ENCODE measurements around the gene IFNG-AS1.

The IFNG-AS1 gene

DNA sequence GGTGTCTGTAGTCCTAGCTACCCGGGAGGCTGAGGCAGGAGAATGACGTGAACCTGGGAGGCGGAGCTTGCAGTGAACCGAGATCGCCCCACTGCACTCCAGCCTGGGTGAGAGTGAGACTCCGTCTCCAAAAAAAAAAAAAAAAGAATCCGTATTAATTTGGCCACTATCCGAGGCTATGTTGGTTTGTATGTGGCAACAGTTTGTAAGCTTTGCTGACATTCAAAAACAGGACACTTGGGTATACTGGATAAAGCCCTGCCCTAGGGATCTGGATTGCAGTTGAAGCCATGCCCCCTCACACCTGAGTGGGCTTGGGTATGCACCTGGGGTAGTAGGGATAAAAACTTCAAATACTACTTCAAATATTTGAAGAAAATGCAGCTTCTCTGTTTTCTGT lies 14.5 kb downstream of the IFNG-AS1 start:
- Histone ChIP-seq H4K20me1 (no peaks in the 10 kb centered on the region), H3K4me3 (no peak overlapping the region), H3K9ac (no peak overlapping the region), H3K4me2 (no peak overlapping the region), H3K27me3 (no peaks in the 10 kb centered on the region), H3K27ac (no peak overlapping the region), H3K4me1 (peaks cover 0 to 16% (median 2%) of the 10 kb centered on the region in 10 experiments; a peak in 6 of 20 replicates), H3K9me3 (replicated peaks in 1 of 11) (peaks cover 8 to 27% (median 10%) of the 10 kb centered on the region in 11 experiments; a peak in 17 of 22 replicates), H3K36me3 (no peaks in the 10 kb centered on the region)
- no peak for TF ChIP-seq Cebpa-rat (IDR thresholded peaks at IDR 0.05)

DNA sequence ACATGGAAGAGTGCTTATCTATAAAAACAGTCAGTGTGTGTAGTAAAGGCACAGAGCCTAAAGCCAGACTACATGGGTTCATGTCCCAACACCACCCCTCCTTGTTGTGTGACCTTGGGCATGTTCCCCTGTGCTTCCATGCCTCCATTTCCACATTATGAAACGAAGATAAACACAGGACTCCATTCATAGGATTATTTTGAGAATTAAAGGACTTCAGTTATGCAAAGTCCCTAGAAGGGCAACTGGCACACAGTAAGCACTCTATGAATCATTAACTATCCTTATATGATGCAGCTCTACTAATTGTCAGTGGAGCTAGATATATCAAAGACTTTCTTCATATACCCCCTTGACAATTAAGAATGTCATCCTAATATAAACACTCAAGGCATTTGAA lies 17.8 kb downstream of the IFNG-AS1 start:
- Histone ChIP-seq H3K9me3 (replicated peaks in 1 of 11) (peaks cover 8 to 27% (median 10%) of the 10 kb centered on the region in 11 experiments; a peak in 17 of 22 replicates), H3K27me3 (no peaks in the 10 kb centered on the region), H3K36me3 (no peaks in the 10 kb centered on the region), H3K9ac (no peak overlapping the region), H3K27ac (no peak overlapping the region), H4K20me1 (no peaks in the 10 kb centered on the region), H3K4me3 (no peak overlapping the region), H3K4me2 (no peak overlapping the region), H3K4me1 (peaks cover 19 to 43% (median 33%) of the 10 kb centered on the region in 10 experiments)
- no peak for TF ChIP-seq Cebpa-rat (IDR thresholded peaks at IDR 0.05)

DNA sequence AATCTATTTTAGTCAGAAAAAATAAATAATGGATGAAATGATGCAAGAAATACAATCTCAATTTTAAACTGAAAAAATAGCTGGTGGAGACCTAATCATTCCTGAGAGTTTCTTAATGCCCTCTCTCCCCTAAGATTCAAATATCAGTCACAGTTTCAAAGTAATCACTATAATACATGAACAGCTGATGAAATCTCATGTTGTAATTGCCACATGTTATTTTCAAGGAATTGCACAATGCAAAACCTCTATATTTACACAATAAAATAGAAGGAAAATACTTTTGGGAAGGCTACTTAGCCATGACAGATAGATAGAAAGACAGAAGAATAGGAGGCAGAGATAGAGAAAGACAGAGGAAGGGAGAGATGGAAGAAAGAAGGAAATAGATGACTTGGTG lies 18.2 kb downstream of the IFNG-AS1 start:
- Histone ChIP-seq H3K36me3 (no peaks in the 10 kb centered on the region), H3K9ac (no peak overlapping the region), H3K4me2 (no peak overlapping the region), H3K9me3 (replicated peaks in 1 of 11) (peaks cover 8 to 27% (median 10%) of the 10 kb centered on the region in 11 experiments; a peak in 17 of 22 replicates), H4K20me1 (no peaks in the 10 kb centered on the region), H3K4me1 (peaks cover 23 to 47% (median 37%) of the 10 kb centered on the region in 10 experiments), H3K27ac (no peak overlapping the region), H3K27me3 (no peaks in the 10 kb centered on the region), H3K4me3 (no peak overlapping the region)
- TF ChIP-seq Cebpa-rat (IDR thresholded peaks at IDR 0.05), result no peak

DNA sequence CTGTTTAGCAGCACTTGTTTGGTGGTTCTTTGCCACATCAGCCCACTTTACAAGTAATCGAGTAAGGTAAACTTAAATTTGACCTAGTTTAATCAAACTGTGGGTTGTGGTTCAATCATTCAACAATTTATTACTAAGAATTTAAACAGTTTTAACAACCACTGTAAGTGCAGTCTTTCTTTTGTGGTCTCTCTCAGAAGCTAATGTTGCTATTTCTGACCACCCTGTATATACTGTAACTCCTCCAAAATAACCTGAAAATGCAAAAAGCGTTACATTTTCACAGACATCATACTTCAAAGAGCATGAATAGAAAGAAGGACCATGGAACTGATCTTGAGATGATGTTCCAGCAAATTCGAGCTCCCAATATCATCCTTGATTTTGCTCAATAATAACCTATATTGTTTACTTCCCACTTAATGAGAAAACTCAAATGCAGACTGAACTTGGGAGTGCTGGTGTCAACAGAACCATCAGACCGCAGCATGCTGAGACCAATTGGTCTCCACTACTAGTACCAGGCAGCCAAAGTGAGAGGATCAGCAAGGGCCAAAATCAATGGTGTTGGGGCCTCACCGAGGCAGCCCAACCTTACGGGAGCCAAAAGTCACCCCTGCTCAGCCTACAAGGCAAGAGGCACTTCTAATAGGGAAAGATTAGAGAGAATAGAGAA lies 22.1 kb downstream of the IFNG-AS1 start:
- Histone ChIP-seq H3K9me3 (replicated peaks in 1 of 11) (peaks cover 0 to 29% (median 14%) of the 10 kb centered on the region in 11 experiments; a peak in 16 of 22 replicates), H3K4me1 (peaks cover 36 to 69% (median 55%) of the 10 kb centered on the region in 10 experiments), H3K27me3 (no peaks in the 10 kb centered on the region), H3K9ac (peak overlapping the region in 7 of 11 experiments; percentile 8 to 75 (median 56); a peak in 9 of 22 replicates), H3K4me2 (peak overlapping the region; percentile 67 to 94 (median 87)), H3K4me3 (peak overlapping the region in 5 of 10 experiments; percentile 20 to 44 (median 36); a peak in 6 of 20 replicates), H4K20me1 (no peaks in the 10 kb centered on the region), H3K36me3 (no peaks in the 10 kb centered on the region), H3K27ac (peak overlapping the region in 8 of 11 experiments; percentile 62 to 87 (median 76); a peak in 16 of 22 replicates)
- TF ChIP-seq Cebpa-rat (IDR thresholded peaks at IDR 0.05), result no peak

DNA sequence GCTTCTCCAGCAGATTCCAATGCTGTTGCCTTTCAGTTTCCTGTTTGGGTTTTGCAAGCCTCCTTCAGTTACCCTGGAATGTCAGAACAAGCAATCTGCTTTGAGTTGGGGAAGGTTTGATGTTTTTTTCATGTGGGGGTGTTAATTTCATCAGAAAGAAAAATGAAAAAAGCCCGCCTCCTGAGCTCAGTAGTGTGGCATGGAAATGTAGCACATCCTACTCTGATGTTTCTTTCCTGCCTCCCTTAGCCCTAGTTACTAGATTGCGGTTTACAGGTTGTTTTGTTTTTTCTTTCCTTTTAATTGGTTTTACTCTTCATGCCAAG lies 22.6 kb downstream of the IFNG-AS1 start:
- peak overlapping the region; percentile 67 to 94 (median 87) for H3K4me2 ChIP-seq
- H3K4me3 ChIP-seq, result peak overlapping the region in 5 of 10 experiments; percentile 20 to 44 (median 36); a peak in 9 of 20 replicates
- H4K20me1 ChIP-seq, result no peaks in the 10 kb centered on the region
- H3K27me3 ChIP-seq, result no peaks in the 10 kb centered on the region
- no peaks in the 10 kb centered on the region for H3K36me3 ChIP-seq
- TF ChIP-seq Cebpa-rat (IDR thresholded peaks at IDR 0.05), result no peak
- peaks cover 0 to 31% (median 18%) of the 10 kb centered on the region in 11 experiments; a peak in 17 of 22 replicates for H3K9me3 ChIP-seq (replicated peaks in 1 of 11)
- peak overlapping the region in 7 of 11 experiments; percentile 8 to 75 (median 56); a peak in 12 of 22 replicates for H3K9ac ChIP-seq
- peak overlapping the region in 8 of 11 experiments; percentile 62 to 87 (median 76); a peak in 16 of 22 replicates for H3K27ac ChIP-seq
- peaks cover 36 to 69% (median 55%) of the 10 kb centered on the region in 10 experiments for H3K4me1 ChIP-seq

DNA sequence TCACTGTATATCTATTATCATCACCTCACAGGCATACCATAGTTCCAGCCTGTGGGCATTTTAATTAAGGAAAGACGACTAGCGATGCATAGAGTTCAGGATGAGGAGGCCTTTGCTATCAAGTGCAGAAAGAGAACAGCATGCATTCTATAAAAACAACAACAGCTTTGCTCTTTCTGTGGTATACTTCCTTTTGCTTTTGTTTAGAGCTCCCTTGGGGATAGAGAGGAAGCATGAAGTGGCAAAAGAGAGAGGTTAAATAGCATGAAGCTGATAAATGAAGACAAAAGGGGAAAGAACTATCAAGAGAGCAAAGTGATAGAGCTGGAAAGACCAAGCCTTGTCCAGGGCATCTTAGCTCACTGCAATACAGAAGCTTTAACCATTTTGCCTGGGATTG lies 23.5 kb downstream of the IFNG-AS1 start:
- peak overlapping the region in 8 of 11 experiments; percentile 62 to 87 (median 76); a peak in 16 of 22 replicates for H3K27ac ChIP-seq
- peaks cover 0 to 38% (median 24%) of the 10 kb centered on the region in 11 experiments; a peak in 18 of 22 replicates for H3K9me3 ChIP-seq (replicated peaks in 1 of 11)
- no peaks in the 10 kb centered on the region for H3K27me3 ChIP-seq
- no peak for TF ChIP-seq Cebpa-rat (IDR thresholded peaks at IDR 0.05)
- H3K36me3 ChIP-seq, result no peaks in the 10 kb centered on the region
- peaks cover 36 to 69% (median 55%) of the 10 kb centered on the region in 10 experiments for H3K4me1 ChIP-seq
- H3K4me2 ChIP-seq, result peak overlapping the region; percentile 67 to 94 (median 87)
- H3K4me3 ChIP-seq, result peak overlapping the region in 6 of 10 experiments; percentile 20 to 44 (median 32); a peak in 7 of 20 replicates
- peak overlapping the region in 7 of 11 experiments; percentile 37 to 75 (median 56); a peak in 12 of 22 replicates for H3K9ac ChIP-seq
- no peaks in the 10 kb centered on the region for H4K20me1 ChIP-seq

DNA sequence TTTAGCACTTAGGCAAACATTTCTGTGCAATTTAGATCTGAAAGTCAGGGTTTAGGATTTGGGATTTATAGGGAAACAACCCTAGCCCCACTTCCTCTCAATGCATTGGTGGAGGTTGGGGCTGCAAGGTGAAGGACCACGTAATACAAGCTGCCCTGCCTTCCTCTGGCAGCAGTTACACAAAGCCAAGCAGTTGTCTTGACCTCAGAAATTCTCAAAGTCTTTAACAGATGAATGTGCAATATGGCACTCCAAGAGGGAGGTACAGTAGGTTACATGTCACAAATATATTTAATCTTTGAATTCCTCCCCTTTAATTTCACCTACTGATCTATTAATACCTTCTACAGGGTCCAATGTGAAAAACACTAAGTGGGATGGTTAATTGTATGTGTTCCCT lies 23.9 kb downstream of the IFNG-AS1 start:
- H3K9ac ChIP-seq, result peak overlapping the region in 6 of 11 experiments; percentile 22 to 75 (median 62); a peak in 11 of 22 replicates
- H3K27me3 ChIP-seq, result no peaks in the 10 kb centered on the region
- H4K20me1 ChIP-seq, result no peaks in the 10 kb centered on the region
- H3K4me2 ChIP-seq, result peak overlapping the region; percentile 67 to 94 (median 87)
- peak overlapping the region in 8 of 11 experiments; percentile 62 to 87 (median 76); a peak in 16 of 22 replicates for H3K27ac ChIP-seq
- no peak for TF ChIP-seq Cebpa-rat (IDR thresholded peaks at IDR 0.05)
- peaks cover 0 to 38% (median 24%) of the 10 kb centered on the region in 11 experiments; a peak in 18 of 22 replicates for H3K9me3 ChIP-seq (replicated peaks in 1 of 11)
- H3K4me3 ChIP-seq, result peak overlapping the region in 5 of 10 experiments; percentile 11 to 37 (median 29); a peak in 5 of 20 replicates
- peaks cover 36 to 69% (median 55%) of the 10 kb centered on the region in 10 experiments for H3K4me1 ChIP-seq
- no peaks in the 10 kb centered on the region for H3K36me3 ChIP-seq

DNA sequence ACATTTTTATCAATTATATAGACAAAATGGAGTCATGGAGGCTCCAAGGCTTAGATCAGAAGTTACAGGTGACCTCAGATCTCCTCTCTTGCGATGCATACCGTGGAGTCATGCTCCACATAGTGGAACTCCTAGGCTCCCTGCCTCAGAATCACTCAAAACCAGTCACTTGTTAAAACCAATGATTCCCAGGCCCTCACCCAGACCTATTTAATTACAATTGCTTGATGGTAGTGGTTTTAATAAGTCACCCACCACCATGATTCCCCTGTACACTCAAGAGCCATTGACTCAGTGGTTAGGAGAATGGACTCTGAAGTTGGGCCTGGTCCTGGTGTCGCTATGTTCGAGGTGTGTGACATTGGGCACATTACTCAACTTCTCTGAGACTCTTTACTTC lies 26.9 kb downstream of the IFNG-AS1 start:
- H3K4me2 ChIP-seq, result no peak overlapping the region

DNA sequence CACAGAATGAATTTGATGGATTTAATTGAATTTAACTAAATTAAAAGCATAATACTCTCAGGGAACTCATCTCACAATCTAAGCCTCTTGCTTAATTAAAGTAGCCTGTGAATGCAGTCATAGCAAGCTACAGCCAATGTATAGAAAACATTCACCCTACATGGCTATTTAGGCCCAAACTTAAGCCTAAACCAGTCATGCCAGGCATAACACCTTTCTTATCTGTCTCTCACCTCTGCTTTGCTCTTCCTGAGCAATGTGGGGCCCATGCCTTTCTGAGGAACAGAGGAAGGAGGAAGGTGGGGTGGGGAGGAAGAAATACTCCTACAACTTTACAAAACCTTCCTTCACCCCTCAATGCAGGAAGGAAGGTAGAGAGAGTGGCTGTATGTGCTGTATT lies 29.1 kb downstream of the IFNG-AS1 start:
- no peak overlapping the region for H3K4me2 ChIP-seq
- H3K27me3 ChIP-seq, result no peaks in the 10 kb centered on the region
- no peak for TF ChIP-seq Cebpa-rat (IDR thresholded peaks at IDR 0.05)
- H3K9ac ChIP-seq, result no peak overlapping the region
- peaks cover 6 to 44% (median 24%) of the 10 kb centered on the region in 11 experiments; a peak in 19 of 22 replicates for H3K9me3 ChIP-seq (replicated peaks in 1 of 11)
- peaks cover 4 to 21% (median 13%) of the 10 kb centered on the region in 10 experiments for H3K4me1 ChIP-seq
- no peaks in the 10 kb centered on the region for H4K20me1 ChIP-seq
- no peak overlapping the region for H3K27ac ChIP-seq
- no peaks in the 10 kb centered on the region for H3K36me3 ChIP-seq
- H3K4me3 ChIP-seq, result no peak overlapping the region

More for the DNA sequence above, 26.9 kb downstream of the IFNG-AS1 start:
- Histone ChIP-seq H3K4me1 (peaks cover 26 to 43% (median 34%) of the 10 kb centered on the region in 10 experiments), H3K4me3 (no peak overlapping the region), H3K36me3 (no peaks in the 10 kb centered on the region), H3K9me3 (replicated peaks in 1 of 11) (peaks cover 0 to 40% (median 24%) of the 10 kb centered on the region in 11 experiments; a peak in 18 of 22 replicates), H4K20me1 (no peaks in the 10 kb centered on the region), H3K27ac (no peak overlapping the region), H3K27me3 (no peaks in the 10 kb centered on the region), H3K9ac (no peak overlapping the region)
- TF ChIP-seq Cebpa-rat (IDR thresholded peaks at IDR 0.05), result no peak

Measured in BLaER1 treated with 17β-estradiol and CSF1 and Interleukin-3, amounts not matched to agents 10 nM and 100 nM (cell line).